GM18498 (cell line): Measurements from ENCODE around the gene SRPK3.

Experiments
- ATAC-seq: cut with Tn5 transposase; IDR thresholded peaks from one replicate; pipeline ENCODE4 v1.9.1; 2021; ENCODE audit warnings: mild to moderate bottlenecking, moderate library complexity; ENCODE audit not compliant: unreplicated experiment

SRPK3 gene

DNA sequence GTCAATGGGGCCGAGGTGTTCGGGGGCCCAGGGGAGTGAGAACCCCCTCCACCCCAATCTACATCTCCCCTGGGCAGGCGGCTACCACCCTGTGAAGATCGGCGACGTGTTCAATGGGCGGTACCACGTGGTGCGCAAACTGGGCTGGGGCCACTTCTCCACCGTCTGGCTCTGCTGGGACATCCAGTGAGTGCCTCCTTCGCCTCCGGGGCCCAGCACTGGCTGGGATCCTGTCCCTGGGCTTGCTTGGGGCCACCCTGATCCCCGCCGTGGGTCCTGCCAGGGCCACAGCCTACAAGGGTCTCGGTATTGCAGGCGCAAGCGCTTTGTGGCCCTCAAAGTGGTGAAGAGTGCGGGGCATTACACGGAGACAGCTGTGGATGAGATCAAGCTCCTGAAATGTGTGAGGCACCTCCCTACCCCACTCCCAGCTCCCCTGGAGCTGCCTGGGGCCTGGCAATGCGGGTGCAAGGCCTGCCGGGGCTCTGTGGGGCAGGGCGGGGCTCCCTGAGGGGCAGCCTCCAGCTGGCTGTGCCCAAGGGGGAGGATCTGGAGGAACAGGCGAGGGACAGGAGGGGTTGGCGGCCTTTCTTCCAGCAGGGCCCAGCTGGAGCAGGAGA, 697 bp downstream of the SRPK3 start:
- no peak for ATAC-seq

DNA sequence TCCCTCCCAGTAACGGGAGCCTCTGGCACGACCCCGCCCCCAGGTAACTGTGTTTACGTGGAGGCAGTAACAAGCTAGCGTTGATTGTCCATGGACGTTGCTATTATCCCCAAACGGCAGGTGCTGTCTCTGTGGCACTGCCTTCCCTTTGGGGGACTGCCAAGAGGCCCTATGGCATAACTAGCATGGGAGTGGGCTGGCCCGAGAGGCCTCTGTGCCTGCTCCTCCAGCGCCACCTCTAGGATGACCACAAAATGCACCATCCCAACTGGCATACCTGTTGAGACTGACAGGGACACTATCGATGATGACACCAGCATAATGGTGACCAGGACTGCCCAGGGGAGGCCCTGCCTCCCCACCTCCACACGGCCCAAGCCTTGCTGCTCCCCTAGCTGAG, 1.5 kb downstream of the SRPK3 start:
- no peak for ATAC-seq

DNA sequence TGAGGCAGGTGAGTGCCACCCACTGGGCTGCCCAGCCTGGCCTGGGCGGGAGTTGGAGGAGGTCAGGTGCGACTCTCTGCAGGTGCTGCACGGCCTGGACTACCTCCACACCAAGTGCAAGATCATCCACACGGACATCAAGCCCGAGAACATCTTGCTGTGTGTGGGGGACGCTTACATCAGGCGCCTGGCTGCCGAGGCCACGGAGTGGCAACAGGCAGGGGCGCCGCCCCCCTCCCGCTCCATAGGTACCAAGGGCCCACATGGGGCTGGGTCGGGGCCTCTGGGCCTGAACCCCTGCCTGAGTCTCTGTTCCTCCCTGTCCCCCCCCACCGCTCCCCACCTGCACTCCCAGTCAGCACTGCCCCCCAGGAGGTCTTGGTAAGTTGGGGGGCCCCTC, 2.0 kb downstream of the SRPK3 start:
- no peak for ATAC-seq

DNA sequence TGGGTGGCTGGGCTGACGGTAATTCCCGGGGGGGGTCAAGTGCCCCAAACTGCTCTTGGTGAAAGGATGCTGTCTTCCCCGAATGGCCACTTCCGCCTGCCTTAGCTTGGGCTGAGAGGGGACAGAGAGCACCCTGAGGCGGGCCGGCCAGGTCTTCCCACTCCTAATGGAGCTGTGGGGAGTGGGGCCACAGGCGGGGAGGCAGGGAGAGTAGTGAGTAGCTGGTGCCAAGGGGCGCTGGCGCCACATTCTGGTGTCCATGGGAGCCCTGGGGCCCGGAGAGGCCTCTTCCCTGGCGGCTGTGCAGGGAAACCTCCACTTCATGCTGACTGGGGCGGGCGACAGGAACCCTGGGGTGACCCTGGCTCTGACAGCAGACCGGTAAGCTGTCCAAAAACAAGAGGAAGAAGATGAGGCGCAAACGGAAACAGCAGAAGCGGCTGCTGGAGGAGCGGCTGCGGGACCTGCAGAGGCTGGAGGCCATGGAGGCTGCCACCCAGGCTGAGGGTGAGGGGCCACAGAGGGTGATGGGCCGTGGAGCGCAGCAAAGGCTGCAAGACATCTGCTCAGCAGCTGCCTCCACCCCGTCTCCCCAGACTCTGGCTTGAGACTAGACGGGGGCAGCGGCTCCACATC, 2.7 kb downstream of the SRPK3 start:
- no peak for ATAC-seq

DNA sequence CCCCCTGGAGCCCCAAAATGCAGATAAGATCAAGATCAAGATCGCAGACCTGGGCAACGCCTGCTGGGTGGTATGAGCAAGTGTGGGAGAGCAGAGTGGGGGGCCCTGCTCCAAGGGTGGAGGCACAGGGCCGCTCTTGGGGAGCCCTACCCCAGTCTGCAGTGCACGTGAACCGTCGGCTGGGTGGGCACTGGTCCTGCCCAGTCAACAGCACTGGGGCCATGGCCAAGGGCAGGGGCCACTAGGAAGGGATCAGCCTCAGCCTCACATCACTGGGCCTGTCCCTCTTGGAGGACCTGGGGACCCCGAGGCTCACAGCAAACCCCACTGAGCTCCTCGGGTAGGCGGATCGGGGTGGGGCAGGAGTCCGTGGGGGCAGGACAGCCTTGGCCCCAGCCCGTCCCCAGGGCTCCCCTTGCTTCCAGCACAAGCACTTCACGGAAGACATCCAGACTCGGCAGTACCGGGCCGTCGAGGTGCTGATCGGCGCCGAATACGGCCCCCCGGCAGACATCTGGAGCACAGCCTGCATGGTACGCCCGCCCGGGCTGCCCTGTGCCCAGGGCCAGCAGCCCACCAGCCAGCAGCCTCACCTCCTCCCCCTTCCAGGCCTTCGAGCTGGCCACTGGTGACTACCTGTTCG, 3.6 kb downstream of the SRPK3 start:
- no peak for ATAC-seq

DNA sequence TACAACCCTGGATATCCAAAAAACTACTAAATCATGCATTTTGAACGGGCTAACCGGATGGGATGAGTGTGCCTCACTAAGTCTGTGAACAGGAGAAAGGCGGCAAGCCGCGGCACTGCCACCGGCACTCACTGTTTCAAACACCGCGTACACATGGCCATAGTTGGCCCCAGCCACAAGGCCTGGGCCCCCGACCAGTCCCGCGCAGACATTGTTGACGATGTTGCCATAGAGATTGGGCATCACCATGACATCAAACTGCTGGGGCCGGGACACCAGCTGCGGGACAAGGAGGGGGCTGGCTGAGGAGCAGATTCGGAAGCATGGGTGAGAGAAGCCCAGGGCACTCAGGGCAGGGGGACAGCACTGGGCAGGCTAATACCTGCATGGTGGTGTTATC, 5.8 kb downstream of the SRPK3 start:
- no peak for ATAC-seq

DNA sequence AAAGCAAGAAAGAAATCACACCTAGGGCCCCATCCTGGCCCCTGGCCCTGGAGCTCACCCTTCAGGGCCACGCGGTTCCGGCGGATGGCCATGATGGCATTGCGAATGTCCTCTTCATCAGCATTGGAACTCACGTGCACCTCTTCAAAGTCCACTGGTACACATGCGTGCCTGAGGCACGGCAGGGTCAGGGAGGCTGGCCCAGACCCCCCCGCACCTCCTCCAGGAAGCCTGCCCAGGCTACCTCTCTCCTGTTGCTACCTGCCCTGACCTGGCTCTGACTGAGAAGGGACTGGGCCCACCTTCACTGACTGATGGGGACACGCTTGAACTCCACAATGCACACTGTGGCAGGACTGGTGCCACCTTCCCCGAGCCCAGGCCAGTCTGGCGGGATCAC, 8.8 kb downstream of the SRPK3 start:
- ATAC-seq = no peak

DNA sequence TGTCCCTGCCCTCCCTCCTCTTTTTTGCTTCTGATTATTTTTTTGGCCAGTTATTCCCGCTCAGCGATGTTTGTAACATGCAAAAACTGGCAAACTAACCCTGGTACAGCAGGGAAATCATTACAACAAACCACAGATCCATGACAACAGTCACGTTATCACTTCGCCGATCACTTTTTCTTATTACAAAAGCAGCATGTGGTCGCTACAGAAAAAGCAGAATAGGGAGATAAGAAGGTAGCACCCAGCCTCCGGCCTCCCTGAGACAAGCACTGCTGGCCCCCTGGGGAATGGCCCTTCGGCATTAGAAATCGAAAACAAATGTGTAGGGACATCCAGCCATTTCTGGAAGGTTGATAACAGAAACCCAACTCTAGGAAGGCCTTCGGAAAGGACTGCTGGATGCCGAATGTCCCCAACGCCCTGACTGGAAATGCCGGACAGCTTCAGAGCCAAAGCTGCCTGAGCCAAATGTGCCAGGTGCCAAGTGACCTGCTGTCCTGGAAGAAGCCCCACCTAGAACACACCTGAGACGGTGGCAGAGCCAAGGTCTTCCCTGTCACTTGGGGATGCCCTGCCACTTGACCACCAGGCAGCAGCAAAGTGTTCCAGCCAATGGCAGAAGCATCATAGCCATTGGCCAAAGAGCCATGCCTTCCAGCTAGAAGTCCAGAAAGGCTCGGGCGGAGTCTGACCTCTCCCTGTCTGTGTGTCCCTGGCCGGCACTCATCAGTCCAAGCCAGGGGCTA, 10.4 kb downstream of the SRPK3 start:
- no peak for ATAC-seq

DNA sequence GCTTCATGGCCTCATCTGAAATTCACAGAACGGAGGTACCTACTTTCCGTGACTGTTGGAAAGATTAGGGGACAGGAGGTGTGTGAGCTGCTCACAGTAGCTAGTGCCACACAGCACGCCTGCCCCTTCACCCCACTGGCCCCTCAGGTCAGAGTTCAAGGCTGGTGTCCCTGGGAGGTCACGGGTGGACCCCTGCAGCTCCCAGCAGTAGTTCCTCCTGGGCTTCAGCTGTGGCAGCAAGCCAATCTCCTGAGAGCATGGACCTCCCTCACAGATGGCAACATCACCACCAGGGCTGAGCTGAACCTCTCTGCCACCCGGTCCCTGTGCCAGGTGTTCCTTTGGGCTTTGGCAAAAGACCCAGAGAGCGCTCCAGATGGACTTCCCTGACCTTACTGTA, 11.5 kb downstream of the SRPK3 start:
- ATAC-seq = no peak

DNA sequence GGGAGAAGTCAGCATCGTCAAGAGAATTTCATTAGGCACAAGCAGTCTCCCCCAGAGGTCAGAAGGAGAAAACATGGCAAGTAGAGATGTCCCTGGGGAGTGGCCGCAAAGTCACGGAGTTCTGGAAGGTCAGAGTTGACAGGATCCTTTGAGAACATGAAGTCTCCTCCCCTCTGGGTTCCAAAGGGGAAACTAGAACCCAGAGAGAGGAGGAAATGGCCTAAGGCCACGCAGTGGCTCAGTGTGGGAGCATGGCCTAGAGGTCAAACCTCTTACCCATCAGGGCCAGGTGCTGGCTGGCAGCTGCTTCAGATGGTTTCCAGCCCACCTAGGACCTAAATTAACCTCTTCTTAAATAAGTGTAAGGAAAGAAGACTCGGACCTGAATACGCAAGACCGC, 12.4 kb downstream of the SRPK3 start:
- no peak for ATAC-seq

DNA sequence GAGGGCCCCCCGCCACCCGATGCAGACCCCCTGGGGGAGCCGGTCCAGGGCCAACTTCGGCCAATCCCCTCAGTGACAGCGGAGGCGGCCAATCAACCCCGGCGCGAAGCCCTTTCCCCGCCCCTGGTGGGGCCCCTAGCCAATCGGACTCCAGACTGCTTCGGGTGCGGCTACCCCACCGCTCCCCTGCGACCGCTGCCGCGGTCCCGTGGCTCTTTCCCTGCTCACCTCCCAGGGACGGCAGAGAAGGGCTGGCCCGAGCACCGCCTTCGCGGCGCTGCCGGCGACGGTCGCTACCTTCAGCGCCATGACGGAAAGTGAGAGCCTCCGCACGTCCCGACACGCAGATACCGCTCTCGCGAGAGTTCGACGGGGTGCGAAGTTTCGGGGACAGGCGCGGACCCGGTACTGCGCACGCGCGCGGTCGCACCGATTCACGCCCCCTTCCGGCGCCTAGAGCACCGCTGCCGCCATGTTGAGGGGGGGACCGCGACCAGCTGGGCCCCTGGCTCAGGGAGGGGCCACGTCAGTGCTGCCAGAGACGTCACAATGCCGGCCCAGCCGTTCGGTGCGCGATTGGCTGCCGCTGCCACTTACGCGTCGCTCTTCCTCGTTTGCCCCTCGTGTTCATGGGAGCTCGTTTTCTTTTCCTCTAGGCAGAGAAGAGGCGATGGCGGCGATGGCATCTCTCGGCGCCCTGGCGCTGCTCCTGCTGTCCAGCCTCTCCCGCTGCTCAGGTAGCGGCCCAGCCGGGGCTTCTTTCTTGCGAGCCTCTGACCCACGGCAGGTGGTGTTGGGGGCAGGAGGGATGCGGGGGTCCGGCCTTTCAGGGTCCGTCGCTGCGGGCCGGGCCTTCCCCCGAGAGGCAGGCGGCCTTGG, 13.4 kb downstream of the SRPK3 start, which contains the start of the genes IDH3G and SSR4:
Gene IDH3G (minus strand): TSS at position 358 of the 879 bp plus-strand sequence. CDS start 49 bp downstream, at position 309.
Gene SSR4 (plus strand): TSS at position 651 of the 879 bp plus-strand sequence. CDS start 20 bp downstream, at position 671.
- peak; percentile 94 for ATAC-seq

DNA sequence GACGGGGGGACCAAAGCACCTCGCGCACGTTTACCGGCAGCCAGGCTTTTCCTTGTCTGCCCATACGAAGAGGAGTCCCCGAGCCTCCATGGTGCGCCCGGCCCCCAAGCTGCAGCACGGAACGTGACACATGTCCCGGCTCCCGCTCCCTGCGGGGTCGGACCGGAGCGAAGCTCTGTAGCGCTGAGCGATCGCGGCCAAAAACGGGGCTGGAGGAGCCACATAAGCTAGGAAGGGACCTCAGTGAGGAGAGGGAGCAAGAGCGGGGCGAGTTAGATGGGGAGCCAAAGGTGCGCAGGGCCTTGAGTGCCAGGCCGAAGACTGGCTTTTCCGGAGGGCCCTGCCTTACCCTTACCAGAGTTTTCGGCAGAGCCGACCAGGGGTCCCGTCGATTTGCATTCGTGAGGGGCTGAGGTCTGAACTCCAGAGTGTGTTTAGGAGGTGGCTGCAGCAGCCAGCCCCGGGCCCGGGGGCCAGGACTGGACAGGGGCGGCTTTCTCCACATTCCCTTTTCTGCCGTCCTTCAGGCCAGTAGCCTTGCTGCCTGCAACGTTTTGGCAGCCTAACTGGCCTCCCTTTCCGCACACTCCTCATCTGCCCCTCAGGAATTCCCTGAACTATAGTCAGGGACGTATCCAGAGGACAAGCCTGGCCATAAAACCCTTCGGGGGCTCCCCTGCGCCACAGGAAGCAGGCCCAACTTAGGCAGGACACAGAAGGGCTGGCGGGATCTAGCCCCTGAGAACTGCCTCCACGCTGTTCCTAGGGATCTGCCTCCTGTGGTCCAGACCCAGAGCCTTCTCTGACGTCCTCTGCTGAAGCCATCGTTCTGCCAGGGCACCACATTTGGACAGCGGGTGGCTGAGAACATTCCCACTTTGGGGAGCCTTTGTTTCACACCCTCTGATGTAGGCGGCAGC, 14.3 kb downstream of the SRPK3 start:
- no peak for ATAC-seq

DNA sequence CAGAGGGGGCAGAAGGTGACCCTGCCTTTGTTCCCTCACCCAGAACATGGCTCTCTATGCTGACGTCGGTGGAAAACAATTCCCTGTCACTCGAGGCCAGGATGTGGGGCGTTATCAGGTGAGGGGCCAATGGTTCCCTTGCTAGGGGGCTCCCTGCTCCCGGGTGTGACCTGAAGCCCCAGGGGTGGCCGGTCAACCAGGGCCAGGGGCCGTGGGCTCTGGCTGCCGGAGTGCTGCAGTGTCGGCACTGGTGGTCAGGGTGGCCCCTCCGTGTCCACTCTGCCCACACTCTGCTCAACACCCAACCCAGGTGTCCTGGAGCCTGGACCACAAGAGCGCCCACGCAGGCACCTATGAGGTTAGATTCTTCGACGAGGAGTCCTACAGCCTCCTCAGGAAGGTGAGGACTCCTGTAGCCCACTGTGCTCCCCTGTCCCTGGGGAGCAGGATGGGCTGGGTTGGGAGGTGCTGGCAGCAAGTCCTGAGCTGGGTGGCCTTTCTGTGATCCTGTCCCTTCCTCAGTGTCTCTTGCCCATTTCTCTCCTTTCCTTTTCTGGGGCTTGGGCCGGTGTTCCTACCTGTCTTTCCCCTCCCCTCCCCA, 16.7 kb downstream of the SRPK3 start:
- no peak for ATAC-seq

DNA sequence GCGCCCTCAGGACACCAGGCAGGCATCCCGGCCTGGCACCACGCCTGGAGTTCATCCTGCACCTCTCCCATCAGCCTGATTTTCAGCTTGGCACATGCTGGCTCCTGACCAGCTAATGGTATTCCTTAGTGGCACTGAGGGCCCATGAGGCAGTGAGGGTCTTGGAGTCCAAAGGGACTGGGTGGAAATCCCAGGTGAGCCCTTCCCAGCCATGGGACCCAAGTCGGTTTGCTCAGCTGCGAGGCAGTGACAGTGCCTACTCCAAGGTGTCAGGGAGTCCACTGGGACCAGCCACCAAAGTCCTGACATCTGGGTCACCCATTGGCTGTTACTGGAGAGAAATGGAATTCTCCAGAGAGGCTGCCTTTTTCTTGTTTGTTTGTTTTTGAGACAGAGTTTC, 18.5 kb downstream of the SRPK3 start:
- no peak for ATAC-seq

DNA sequence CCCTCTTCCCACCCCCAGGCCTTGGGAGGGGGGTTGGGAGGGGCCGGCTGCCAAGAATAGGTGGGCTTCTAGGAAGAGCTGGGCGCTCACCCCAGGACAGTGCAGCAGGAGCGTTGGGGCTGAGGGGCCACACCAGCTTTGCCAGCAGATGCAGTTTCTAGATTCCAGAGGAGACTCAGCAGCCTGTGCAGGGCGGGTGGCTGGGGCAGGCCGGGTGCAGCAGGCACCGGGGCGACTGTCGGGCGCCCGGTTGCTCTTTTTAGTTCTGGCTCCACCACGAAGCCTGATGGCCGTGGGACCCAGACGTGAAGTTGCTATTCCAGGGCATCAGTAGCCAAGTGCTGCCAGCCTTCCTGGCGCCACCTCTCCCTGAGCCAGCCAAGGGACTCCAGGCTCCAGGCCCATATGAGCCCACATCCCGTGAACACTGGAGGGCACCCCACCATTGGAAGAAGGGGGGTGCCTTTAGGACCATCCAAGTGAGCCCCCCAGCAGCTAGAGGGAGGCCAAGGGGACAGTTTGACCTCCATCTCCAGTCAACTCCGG, 19.4 kb downstream of the SRPK3 start:
- ATAC-seq = no peak

DNA sequence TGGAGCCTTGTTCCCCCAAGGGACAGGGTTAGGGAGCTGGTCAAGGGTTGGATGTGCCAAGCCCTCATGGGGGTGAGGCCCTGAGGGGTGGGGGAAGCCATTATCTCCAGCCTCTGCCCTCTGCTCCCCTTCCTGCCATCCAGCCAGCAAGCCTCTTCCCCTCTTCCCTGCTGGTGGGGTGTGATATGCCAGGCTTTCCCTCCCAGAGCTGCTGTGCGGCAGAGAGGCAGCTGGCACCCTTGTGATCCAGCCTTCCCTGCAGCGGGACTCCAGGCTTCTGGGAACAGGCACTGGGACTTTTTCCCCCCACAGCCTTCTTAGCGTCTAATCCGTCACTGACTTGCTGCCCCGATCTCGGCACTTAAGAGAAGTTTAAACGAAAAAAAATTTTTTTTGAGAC, 19.9 kb downstream of the SRPK3 start:
- no peak for ATAC-seq

DNA sequence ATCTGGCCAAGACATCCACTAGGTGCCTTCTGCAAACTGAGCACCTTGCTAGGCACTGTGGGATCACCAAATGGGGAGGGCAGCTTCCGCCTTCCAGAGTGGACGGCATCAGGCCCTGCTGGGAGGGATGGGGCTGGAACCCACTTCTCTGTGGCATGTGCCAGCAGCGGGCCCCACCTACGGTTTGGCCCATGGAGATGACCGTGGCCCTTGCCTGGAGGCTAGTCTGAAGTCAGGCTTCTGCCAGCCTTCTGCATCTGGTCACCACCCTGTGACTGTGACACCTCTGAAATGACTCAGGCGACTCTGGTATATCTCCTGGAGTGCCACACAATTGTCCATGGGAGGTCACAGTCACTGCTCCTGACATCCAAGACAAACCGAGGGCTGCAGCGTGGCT, 20.8 kb downstream of the SRPK3 start:
- ATAC-seq = no peak

DNA sequence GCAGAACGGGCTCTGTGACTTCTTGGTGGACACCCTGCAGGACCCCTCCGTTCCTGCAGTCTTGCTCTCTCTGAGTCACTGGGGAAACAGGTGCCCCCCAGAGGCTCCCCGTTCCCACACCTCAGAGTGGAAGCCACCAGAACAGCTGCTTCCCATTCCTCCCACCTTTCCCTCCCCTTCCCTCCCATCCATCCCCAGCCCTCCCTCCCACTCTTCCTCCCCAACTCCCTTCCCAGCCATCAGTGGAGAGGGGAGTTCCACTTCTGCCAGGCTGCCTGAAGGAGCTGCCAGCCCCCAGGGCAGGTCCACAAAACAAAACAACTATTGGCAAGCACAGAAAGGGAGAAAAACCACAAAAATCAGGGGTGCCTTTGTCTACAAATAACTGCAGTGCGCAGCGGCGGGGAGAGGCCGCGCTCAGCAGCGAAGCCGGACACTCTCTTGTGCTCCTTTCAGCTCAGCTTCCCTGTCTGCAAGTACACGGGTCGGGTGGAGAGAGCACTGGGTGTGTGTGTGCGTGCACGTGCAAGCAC, 21.7 kb downstream of the SRPK3 start:
- ATAC-seq = no peak
